ENCODE data around the gene ARHGAP24. TPM values are rescaled to one million over a fixed set of nuclear protein-coding genes. Genes with fewer than 3 reads are reported as not detected.

ARHGAP24 gene
- total and polyA plus RNA-seq, 2 experiments from 2014 or later: 0.21 to 0.36 TPM

- H3K27me3 ChIP-seq (ENCODE audit: insufficient read depth): no peaks in the 10 kb centered on the region
- Mint-ChIP-seq H3K4me3 (no peak overlapping the region), H3K36me3 (ENCODE audit: low read depth) (no peaks in the 10 kb centered on the region), H3K27ac (no peak overlapping the region), H3K9me3 (no peaks in the 10 kb centered on the region), H3K4me1 (0 out of 3 replicates have a peak, but pooled peaks cover 5% of the 10 kb centered on the region), H3K27me3 (ENCODE audit: insufficient read depth, low read depth, poor library complexity) (no peaks in the 10 kb centered on the region)
- H3K4me3 ChIP-seq: no peak overlapping the region
- no peak for DNase-seq (ENCODE audit: low spot score)
- H3K79me2 ChIP-seq (replicated peaks; ENCODE audit: insufficient read depth): no peaks in the 10 kb centered on the region
- no peak overlapping the region for H3K4me2 ChIP-seq
- H3F3A ChIP-seq (replicated peaks; ENCODE audit: low read depth): no peaks in the 10 kb centered on the region
- H3K9me2 ChIP-seq (ENCODE audit: insufficient read depth): no peaks in the 10 kb centered on the region
- H2AFZ ChIP-seq: no peak overlapping the region
- ATAC-seq: no peak
- H3K36me3 ChIP-seq (ENCODE audit: insufficient read depth): no peaks in the 10 kb centered on the region
- H3K27ac ChIP-seq (ENCODE audit: low read depth): no peak overlapping the region
- H3K4me1 ChIP-seq (ENCODE audit: insufficient read depth): no peaks in the 10 kb centered on the region
- H4K20me1 ChIP-seq (replicated peaks; ENCODE audit: insufficient read depth): no peaks in the 10 kb centered on the region
- TF ChIP-seq ZNF462 (CRISPR knock-in tag; IDR thresholded peaks at IDR 0.05) (no peak), EZH2 (IDR thresholded peaks at IDR 0.05; ENCODE audit: low read depth, unreplicated experiment) (no peak), EZH2phosphoT487 (IDR thresholded peaks at IDR 0.05; ENCODE audit: unreplicated experiment) (no peak), CTCF (conservative IDR thresholded peaks at IDR 0.05; ENCODE audit: low read depth in 2 of 2) (no peak), JUNB (IDR thresholded peaks at IDR 0.05; ENCODE audit: unreplicated experiment) (no peak), POLR2AphosphoS5 (IDR thresholded peaks at IDR 0.05; ENCODE audit: low read depth) (no peak), NANOG (IDR thresholded peaks at IDR 0.05; ENCODE audit: borderline replicate concordance) (no peak), REST (IDR thresholded peaks at IDR 0.05; ENCODE audit: unreplicated experiment) (no peak)
These were observed 314.3 kb downstream of the ARHGAP24 start for GRCh38 chr4:85789241-85789640.
